Measurements from ENCODE around the gene DRP2. TPM values are rescaled to one million over a fixed set of nuclear protein-coding genes. Genes with fewer than 3 reads are reported as not detected.

DRP2 gene
- total RNA-seq, 2 experiments from 2014 or later, result not detected

GRCh38 chrX:101252634-101253033, 33.0 kb downstream of the DRP2 start:
- CTCF ChIA-PET, result no interaction called here

GRCh38 chrX:101257448-101258258, 38.1 kb downstream of the DRP2 start:
- Mint-ChIP-seq H3K9me3 (no peaks in the 10 kb centered on the region), H3K27me3 (no peaks in the 10 kb centered on the region), H3K4me3 (no peak overlapping the region), H3K27ac (no peak overlapping the region), H3K36me3 (ENCODE audit: low read depth) (no peaks in the 10 kb centered on the region), H3K4me1 (ENCODE audit: low read depth) (peaks cover 6% of the 10 kb centered on the region)
- TF ChIP-seq CTCF (IDR thresholded peaks at IDR 0.05), result no peak
- DNase-seq (no peak), ATAC-seq (ENCODE audit: poor library complexity) (no peak)
- Histone ChIP-seq H3K36me3 (ENCODE audit: insufficient read depth, low read length) (no peaks in the 10 kb centered on the region), H3K4me1 (ENCODE audit: insufficient read depth, low read length) (no peaks in the 10 kb centered on the region), H3K27ac (ENCODE audit: low read depth in 1 of 2, low read length in 2 of 2) (no peak overlapping the region), H3K9me3 (ENCODE audit: control insufficient read depth in 1 of 2, insufficient read depth in 1 of 2, low read length in 2 of 2) (no peaks in the 10 kb centered on the region), H3K27me3 (ENCODE audit: control insufficient read depth in 1 of 2, insufficient read depth in 2 of 2, low read length in 2 of 2) (no peaks in the 10 kb centered on the region), H3K4me3 (ENCODE audit: low read length) (no peak overlapping the region)
- ChIA-PET POLR2A (no interaction called here), CTCF (no interaction called here)
- intact Hi-C loops (cut with DNase I, micrococcal nuclease), result no loop called here

More at GRCh38 chrX:101252634-101253033, 33.0 kb downstream of the DRP2 start:
- DNase-seq, result no peak
- Histone ChIP-seq H3K27ac (ENCODE audit: low read depth in 1 of 2, low read length in 2 of 2) (no peak overlapping the region), H3K9me3 (ENCODE audit: control insufficient read depth in 1 of 2, insufficient read depth in 1 of 2, low read length in 2 of 2) (no peaks in the 10 kb centered on the region), H3K4me3 (ENCODE audit: low read length) (no peak overlapping the region), H3K36me3 (ENCODE audit: insufficient read depth, low read length) (no peaks in the 10 kb centered on the region), H3K27me3 (ENCODE audit: control insufficient read depth in 1 of 2, insufficient read depth in 2 of 2, low read length in 2 of 2) (no peaks in the 10 kb centered on the region), H3K4me1 (ENCODE audit: insufficient read depth, low read length) (no peaks in the 10 kb centered on the region)
- no peak for ATAC-seq (ENCODE audit: poor library complexity)
- no peak overlapping the region for H3K4me3 Mint-ChIP-seq
- peaks cover 3% of the 10 kb centered on the region for H3K4me1 Mint-ChIP-seq (ENCODE audit: low read depth)
- H3K27me3 Mint-ChIP-seq, result no peaks in the 10 kb centered on the region
- POLR2A ChIA-PET, result no interaction called here
- no peaks in the 10 kb centered on the region for H3K36me3 Mint-ChIP-seq (ENCODE audit: low read depth)
- no peak for TF ChIP-seq CTCF (IDR thresholded peaks at IDR 0.05)
- intact Hi-C loops (cut with DNase I, micrococcal nuclease), result no loop called here
- no peak overlapping the region for H3K27ac Mint-ChIP-seq
- H3K9me3 Mint-ChIP-seq, result no peaks in the 10 kb centered on the region

- CTCF ChIA-PET, result no interaction called here
- no peaks in the 10 kb centered on the region for H3K36me3 Mint-ChIP-seq (ENCODE audit: low read depth)
- Histone ChIP-seq H3K9me3 (ENCODE audit: control insufficient read depth in 1 of 2, insufficient read depth in 1 of 2, low read length in 2 of 2) (no peaks in the 10 kb centered on the region), H3K27ac (ENCODE audit: low read depth in 1 of 2, low read length in 2 of 2) (no peak overlapping the region), H3K27me3 (ENCODE audit: control insufficient read depth in 1 of 2, insufficient read depth in 2 of 2, low read length in 2 of 2) (no peaks in the 10 kb centered on the region), H3K36me3 (ENCODE audit: insufficient read depth, low read length) (no peaks in the 10 kb centered on the region), H3K4me1 (ENCODE audit: insufficient read depth, low read length) (no peaks in the 10 kb centered on the region), H3K4me3 (ENCODE audit: low read length) (no peak overlapping the region)
- no peak overlapping the region for H3K4me3 Mint-ChIP-seq
- TF ChIP-seq CTCF (IDR thresholded peaks at IDR 0.05), result no peak
- DNase-seq, result no peak
- ATAC-seq (ENCODE audit: poor library complexity), result no peak
- H3K27ac Mint-ChIP-seq, result no peak overlapping the region
- peaks cover 6% of the 10 kb centered on the region for H3K4me1 Mint-ChIP-seq (ENCODE audit: low read depth)
- no peaks in the 10 kb centered on the region for H3K9me3 Mint-ChIP-seq
- intact Hi-C loops (cut with DNase I, micrococcal nuclease), result no loop called here
- H3K27me3 Mint-ChIP-seq, result no peaks in the 10 kb centered on the region
- POLR2A ChIA-PET, result no interaction called here
Observed at GRCh38 chrX:101258259-101258581, 38.6 kb downstream of the DRP2 start.
